Prostate gland (tissue), 2 donors: ENCODE measurements around the gene KRTAP5-7. TPM values are rescaled to one million over a fixed set of nuclear protein-coding genes. Genes with fewer than 3 reads are reported as not detected.
"Not testable (repeated sequence)": the region's sequence is repeated elsewhere in the genome, so short reads cannot be mapped to it uniquely, and the experiment has no call there.

ENCODE experiments used
- DNase-seq: peaks from one replicate; pipeline ENCODE4 v3.0.0-alpha.2; 2019; ENCODE audit warnings: low spot score
- H3K27ac ChIP-seq, 2 donors: fragments of 200-600 bp; sonication (generic); 2 replicates each; pipeline ENCODE4 v1.5.1; 2017 to 2019
- H3K27me3 ChIP-seq: fragments of 200-600 bp; sonication (generic); replicated peaks from 2 replicates; pipeline ENCODE4 v1.5.1; 2019; ENCODE audit not compliant: insufficient read depth
- H3K36me3 ChIP-seq, 2 donors: fragments of 200-600 bp; sonication (generic); 1 replicate in 1 of 2; 2 replicates in 1 of 2; pipeline versions ENCODE4 v1.5.1 to v1.8.1; 2017 to 2019
- H3K4me1 ChIP-seq: fragments of 200-600 bp; sonication (generic); replicated peaks from 2 replicates; pipeline ENCODE4 v1.5.1; 2019
- H3K4me3 ChIP-seq, 2 donors: fragments of 200-600 bp; sonication (generic); 2 replicates each; pipeline ENCODE4 v1.5.1; 2017 to 2019
- H3K9me3 ChIP-seq: fragments of 200-600 bp; sonication (generic); 2 replicates; pipeline ENCODE4 v1.5.1; 2017
- CTCF ChIP-seq, 4 experiments: fragments of 200-600 bp in 2 of 4; fragments of 450-650 bp in 2 of 4; sonication (generic) in 2 of 4; IDR thresholded peaks; 1 replicate in 3 of 4; 2 replicates in 1 of 4; pipeline ENCODE4 v1.5.1; 2016 to 2019; ENCODE audit warnings: antibody characterized with exemption in 4 of 4, mild to moderate bottlenecking in 2 of 4, moderate library complexity in 2 of 4
- POLR2A ChIP-seq: fragments of 450-650 bp; IDR thresholded peaks from one replicate; pipeline ENCODE4 v1.6.1; 2016; ENCODE audit warnings: antibody characterized with exemption, mild to moderate bottlenecking
- POLR2AphosphoS5 ChIP-seq: sonication (generic); formaldehyde crosslinking; IDR thresholded peaks from one replicate; pipeline ENCODE4 v1.6.1; 2017; ENCODE audit warnings: antibody characterized with exemption
- WGBS: methylation state at CpG from one replicate; pipeline ENCODE4 v1.1.5; 2018; 5-methylcytosine and 5-hydroxymethylcytosine counted together
- intact Hi-C: fragments of 100-400 bp; cut with DNase I; formaldehyde crosslinking; loops from one replicate; pipeline ENCODE4 v1.14.2; 2022
- total RNA-seq, 2 donors: library from RNA; depleted of rRNA; stranded (reverse); fragments of >200 nt; gene quantifications; one replicate each; pipeline ENCODE4 v1.1.0, GENCODE V29; 2016

KRTAP5-7 gene
- total RNA-seq, 2 donors from 2014 or later, result 1.8 TPM; not detected in 1

DNA sequence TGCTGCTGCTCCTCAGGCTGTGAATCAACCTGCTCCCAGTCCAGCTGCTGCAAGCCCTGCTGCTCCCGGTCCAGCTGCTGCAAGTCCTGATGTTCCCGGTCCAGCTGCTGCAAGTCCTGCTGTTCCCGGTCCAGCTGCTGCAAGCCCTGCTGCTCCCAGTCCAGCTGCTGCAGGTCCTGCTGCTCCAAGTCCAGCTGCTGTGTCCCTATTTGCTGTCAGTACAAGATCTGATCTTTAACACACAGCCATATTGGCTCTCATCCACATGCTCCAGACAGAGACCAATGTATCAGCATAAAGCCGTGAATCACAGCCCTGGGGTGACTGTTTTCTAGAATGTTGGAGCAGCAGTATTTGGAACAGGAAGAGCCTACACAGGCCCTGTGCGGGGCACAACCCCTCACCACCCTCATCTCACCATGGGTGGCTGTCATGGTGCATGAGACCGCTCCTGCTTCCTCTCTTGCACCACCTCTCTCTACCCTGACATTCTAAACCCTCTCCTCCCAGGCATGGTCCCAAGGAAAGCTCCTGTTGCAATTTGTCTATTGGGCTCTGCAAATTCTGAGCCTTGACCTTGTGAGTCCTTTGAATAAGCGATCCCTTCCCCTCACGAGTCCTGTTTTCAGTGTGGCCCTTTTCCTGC, 41.8 kb downstream of the KRTAP5-7 start:
- no peaks in the 10 kb centered on the region for H3K4me1 ChIP-seq
- TF ChIP-seq CTCF (IDR thresholded peaks at IDR 0.05) (no peak), POLR2A (no peak), POLR2AphosphoS5 (no peak)
- WGBS, result 46% methylated on average over 8 of the region's 8 CpGs
- H3K9me3 ChIP-seq, result no peaks in the 10 kb centered on the region
- intact Hi-C loops, result no loop called here
- no peaks in the 10 kb centered on the region for H3K27me3 ChIP-seq
- H3K36me3 ChIP-seq, result no peaks in the 10 kb centered on the region
- H3K27ac ChIP-seq, result no peak overlapping the region
- no peak for DNase-seq
- no peak overlapping the region for H3K4me3 ChIP-seq

- H3K9me3 ChIP-seq, DNase-seq, H3K4me1 ChIP-seq, H3K27ac ChIP-seq, H3K36me3 ChIP-seq, H3K27me3 ChIP-seq, H3K4me3 ChIP-seq, intact Hi-C loops: not testable (repeated sequence)
- 80% methylated on average over 12 of the region's 39 CpGs for WGBS
Observed at GRCh38 chr11:71571101-71571850, 44.2 kb downstream of the KRTAP5-7 start.

GRCh38 chr11:71572811-71573210, 45.7 kb downstream of the KRTAP5-7 start:
- intact Hi-C loops, result no loop called here
- Histone ChIP-seq H3K9me3 (no peaks in the 10 kb centered on the region), H3K4me3 (no peak overlapping the region), H3K27me3 (no peaks in the 10 kb centered on the region), H3K36me3 (no peaks in the 10 kb centered on the region), H3K27ac (no peak overlapping the region), H3K4me1 (no peaks in the 10 kb centered on the region)
- DNase-seq, result no peak
- TF ChIP-seq POLR2A (no peak), CTCF (IDR thresholded peaks at IDR 0.05) (no peak), POLR2AphosphoS5 (no peak)
- WGBS, result 72% methylated on average over 11 of the region's 11 CpGs

DNA sequence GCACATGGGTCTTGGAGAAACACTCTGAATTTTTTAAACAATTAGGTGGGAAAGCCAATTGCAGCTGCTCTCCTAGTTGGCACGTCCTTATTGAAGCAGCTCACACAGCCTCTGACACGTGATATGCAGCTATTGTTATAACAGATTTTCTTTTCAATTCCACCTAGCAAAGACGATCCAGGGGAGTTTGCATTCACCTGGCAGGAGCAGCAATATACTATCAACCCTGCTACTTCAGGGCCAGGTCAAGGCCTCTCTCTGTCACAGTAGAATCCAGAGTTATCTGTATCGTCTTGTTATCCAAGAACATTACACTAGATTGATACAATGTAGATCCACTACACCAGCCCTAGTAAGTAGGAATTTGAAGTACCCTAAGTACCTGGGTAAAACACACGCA, 47.4 kb downstream of the KRTAP5-7 start:
- intact Hi-C loops, result no loop called here
- H3K4me3 ChIP-seq, result no peak overlapping the region
- TF ChIP-seq CTCF (IDR thresholded peaks at IDR 0.05) (no peak), POLR2AphosphoS5 (no peak), POLR2A (no peak)
- H3K27ac ChIP-seq, result no peak overlapping the region
- 80% methylated on average over 5 of the region's 5 CpGs for WGBS
- H3K9me3 ChIP-seq, result no peaks in the 10 kb centered on the region
- H3K4me1 ChIP-seq, result no peaks in the 10 kb centered on the region
- H3K27me3 ChIP-seq, result no peaks in the 10 kb centered on the region
- H3K36me3 ChIP-seq, result no peaks in the 10 kb centered on the region
- no peak for DNase-seq

- no peaks in the 10 kb centered on the region for H3K9me3 ChIP-seq
- H3K27ac ChIP-seq, result no peak overlapping the region
- intact Hi-C loops, result no loop called here
- no peaks in the 10 kb centered on the region for H3K27me3 ChIP-seq
- DNase-seq, result no peak
- no peak overlapping the region for H3K4me3 ChIP-seq
- H3K36me3 ChIP-seq, result no peaks in the 10 kb centered on the region
- WGBS, result 82% methylated on average over 4 of the region's 4 CpGs
- TF ChIP-seq POLR2A, result no peak
- TF ChIP-seq CTCF (IDR thresholded peaks at IDR 0.05), result no peak
- no peak for TF ChIP-seq POLR2AphosphoS5
- H3K4me1 ChIP-seq, result no peaks in the 10 kb centered on the region
Observed at GRCh38 chr11:71575723-71576424, 48.8 kb downstream of the KRTAP5-7 start.

DNA sequence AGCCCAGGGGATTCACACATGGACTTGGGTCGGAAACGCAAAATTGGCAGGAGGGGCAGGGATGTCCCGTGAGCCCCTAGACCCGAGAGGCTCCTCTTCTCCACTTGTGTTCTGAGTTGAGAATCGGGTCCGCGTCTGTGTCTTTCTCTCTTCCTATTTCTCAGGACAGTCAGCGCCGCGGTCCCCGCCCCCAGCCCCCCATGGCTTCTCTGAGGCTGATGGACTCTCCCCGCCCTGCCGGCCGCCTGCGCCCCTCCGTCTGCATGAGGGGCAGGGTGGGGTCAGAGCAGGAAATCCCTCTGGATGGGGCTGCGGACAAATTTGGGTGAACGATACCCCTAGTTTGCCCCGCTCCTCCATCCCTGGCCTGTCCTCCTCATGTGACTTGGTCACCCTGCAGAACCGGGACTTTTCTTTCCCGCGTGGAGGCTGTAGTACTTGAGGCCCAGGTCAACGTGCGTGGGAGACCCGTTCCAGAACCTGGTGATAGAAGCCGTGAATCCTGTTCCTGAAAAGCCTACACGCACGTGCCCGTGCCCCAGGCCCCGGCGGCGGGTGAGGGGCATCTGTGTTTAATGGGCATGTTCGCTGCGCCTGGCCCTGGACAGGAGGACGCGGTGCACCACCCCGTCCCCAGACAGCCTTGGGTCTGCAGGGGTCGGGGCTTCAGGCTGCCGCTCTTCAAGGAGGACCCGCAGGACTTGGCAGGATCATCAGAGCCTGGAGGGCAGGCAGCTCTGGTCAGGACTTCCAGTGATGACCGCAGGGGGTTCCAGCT, 49.8 kb downstream of the KRTAP5-7 start:
- intact Hi-C loops, result not testable (repeated sequence)

More for the DNA sequence above, 49.8 kb downstream of the KRTAP5-7 start:
- WGBS, result 93% methylated on average over 17 of the region's 41 CpGs
- not testable (repeated sequence) for H3K27ac ChIP-seq, H3K27me3 ChIP-seq, H3K36me3 ChIP-seq, H3K4me3 ChIP-seq, H3K9me3 ChIP-seq, H3K4me1 ChIP-seq, DNase-seq
